ENCODE results near the gene NOTCH1. TPM values are rescaled to one million over a fixed set of nuclear protein-coding genes. Genes with fewer than 3 reads are reported as not detected.
A peak's percentile ranks its signal among the peaks of the same experiment; 100 is the strongest.

NOTCH1 gene
- total RNA-seq, 2 experiments from 2014 or later, result 67.3 to 73.5 TPM

DNA sequence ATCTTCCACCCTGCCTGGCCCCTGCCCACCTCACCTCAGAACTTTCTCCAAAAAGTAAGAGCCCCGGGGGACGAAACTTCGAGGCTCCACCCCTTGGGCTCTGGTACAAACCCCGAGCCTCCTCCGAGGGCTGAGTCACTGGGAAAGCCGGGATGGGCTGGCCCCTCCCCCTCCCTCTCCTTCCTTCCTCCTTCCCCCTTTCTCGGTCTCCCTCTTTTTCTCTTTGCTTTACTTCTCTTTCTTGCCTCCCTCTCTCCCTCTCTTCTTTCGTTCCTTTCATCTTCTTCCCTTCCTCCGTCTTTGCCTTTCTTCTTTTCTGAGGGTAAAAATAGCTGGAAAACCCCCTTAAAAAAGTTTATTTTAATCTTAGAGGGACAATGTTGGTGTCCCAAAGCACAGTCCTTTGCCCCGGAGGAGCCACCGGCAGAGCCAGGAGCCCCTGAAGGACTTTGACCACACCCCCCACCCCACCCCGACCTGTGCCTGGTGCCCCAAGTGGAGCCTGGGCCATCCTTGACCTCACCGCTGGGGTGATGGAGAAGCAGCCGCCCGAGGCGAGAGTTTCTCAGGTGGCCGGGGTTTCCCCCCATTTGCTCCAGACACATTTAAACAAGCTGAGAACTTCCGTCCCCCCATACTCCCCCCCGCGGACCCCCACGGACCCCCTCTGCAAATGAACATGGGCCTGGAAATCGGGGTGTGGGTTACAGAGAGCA is 5.7 kb upstream of the NOTCH1 start:
- no peaks in the 10 kb centered on the region for H3K9me3 Mint-ChIP-seq (ENCODE audit: low read depth)
- H3K36me3 Mint-ChIP-seq, result no peaks in the 10 kb centered on the region
- no peak overlapping the region for H3K27ac Mint-ChIP-seq
- H3K27me3 Mint-ChIP-seq, result peaks cover 13% of the 10 kb centered on the region
- DNase-seq, result no peak
- H3K4me1 Mint-ChIP-seq, result peaks cover 18% of the 10 kb centered on the region
- CTCF ChIA-PET, result interaction anchor here (1.2 to 1.8 kb wide), 2 partner anchors 12 to 63 kb away, joined by 4 to 9 read pairs; no protein-coding TSS in a partner anchor
- ATAC-seq, result no peak
- H3K4me3 Mint-ChIP-seq, result no peak overlapping the region

DNA sequence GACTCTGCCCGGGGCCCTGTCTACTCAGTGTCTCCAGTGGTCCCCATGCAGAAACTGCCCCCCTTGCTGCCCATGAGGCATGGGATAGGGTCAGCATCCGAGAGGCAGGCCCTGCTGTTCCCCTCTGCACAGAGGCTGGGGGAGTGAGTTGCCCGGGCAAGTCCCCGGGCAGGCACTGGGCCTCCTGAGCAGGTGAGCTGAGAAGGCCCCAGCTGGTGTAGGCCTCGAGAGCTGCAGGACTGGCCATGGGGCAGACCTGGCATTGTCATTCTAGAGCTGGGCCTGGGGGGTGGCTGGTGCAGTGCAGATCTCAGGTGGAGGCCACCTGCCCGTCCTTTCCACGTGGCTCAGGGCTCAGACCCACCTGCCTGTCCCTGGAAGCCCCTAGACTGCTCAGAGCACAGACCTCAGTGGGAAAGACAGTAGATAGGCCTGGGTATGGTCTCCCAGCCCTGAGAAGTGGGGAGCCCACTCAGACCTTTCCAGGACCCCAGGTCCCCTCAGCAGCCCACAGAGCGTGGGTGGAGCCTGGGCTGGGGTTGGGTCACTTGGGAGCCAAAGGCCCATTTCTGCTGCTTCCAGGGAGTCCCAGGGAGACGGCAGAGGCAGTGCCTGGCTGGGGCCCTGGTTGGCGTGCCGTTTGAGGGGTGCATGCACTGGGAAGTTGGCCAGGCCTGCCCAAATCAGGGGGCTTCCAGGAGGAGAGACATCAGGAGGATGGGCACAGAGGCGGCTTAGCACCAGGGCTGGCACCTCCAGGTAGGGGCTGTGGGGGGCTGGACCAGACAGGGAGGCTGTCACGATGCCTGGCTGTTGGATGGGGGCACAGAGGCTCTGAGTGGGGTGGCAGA is 4.8 kb upstream of the NOTCH1 start:
- Mint-ChIP-seq H3K4me1 (peaks cover 18% of the 10 kb centered on the region), H3K27ac (no peak overlapping the region), H3K9me3 (ENCODE audit: low read depth) (no peaks in the 10 kb centered on the region), H3K27me3 (peaks cover 10% of the 10 kb centered on the region), H3K36me3 (no peaks in the 10 kb centered on the region), H3K4me3 (no peak overlapping the region)
- ATAC-seq (no peak), DNase-seq (no peak)
- CTCF ChIA-PET, result interaction anchor here (1.8 kb wide), 1 partner anchor 62 kb away, joined by 9 read pairs; no protein-coding TSS in a partner anchor

DNA sequence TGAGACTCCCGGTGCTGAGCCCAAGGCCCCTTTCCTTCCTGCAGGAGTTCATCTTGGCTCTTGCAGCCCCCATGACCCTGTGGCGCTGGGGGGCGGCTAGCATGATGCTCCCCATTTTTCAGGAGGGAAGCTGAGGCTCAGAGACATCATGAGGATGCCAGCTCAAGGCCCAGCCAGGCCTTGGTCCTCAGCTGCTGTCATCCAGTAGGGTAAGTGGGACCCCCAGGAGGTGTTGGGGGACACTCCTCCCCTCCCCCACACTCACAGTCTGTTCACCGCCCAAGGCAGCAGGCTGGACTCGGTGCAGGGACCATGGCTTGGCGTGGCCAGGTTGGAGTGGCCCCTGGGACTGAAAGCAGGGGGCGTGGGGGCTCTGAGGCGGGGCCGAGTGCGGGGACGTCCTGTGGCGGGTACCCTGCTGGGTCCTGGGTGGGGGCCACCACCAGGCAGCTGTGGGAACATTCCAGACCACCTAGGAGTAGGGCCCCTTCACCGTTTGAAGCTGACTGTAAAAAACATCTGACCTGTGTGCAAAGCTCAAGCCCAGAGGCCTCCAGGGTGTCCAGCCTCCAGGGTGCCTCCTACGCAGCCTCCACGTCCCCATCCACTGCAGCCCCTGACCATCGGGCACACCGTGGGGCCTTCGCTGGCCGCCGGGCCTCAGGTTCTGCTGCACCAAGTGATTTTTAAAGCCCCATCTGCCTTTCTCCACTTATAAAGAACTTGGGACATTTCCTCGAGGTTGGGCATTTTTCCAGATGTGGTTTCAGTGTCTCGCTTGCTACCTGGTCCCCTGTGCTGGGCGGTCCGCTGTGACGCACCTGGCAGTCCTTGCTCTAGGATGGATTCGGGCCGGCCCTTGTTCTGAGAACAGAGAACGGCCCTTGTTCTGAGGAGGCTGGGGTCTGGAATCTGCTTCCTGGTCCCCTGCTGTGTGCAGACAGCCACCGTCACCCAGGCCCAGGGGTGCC is 3.4 kb upstream of the NOTCH1 start:
- ATAC-seq, result no peak
- CTCF ChIA-PET, result interaction anchor here (0.8 to 2.0 kb wide), 4 partner anchors 10 to 64 kb away, joined by 3 to 7 read pairs (median 5); no protein-coding TSS in a partner anchor
- DNase-seq, result no peak
- H3K27ac Mint-ChIP-seq, result no peak overlapping the region
- H3K9me3 Mint-ChIP-seq (ENCODE audit: low read depth), result no peaks in the 10 kb centered on the region
- H3K36me3 Mint-ChIP-seq, result no peaks in the 10 kb centered on the region
- no peak overlapping the region for H3K4me3 Mint-ChIP-seq
- peaks cover 10% of the 10 kb centered on the region for H3K27me3 Mint-ChIP-seq
- H3K4me1 Mint-ChIP-seq, result peaks cover 18% of the 10 kb centered on the region

DNA sequence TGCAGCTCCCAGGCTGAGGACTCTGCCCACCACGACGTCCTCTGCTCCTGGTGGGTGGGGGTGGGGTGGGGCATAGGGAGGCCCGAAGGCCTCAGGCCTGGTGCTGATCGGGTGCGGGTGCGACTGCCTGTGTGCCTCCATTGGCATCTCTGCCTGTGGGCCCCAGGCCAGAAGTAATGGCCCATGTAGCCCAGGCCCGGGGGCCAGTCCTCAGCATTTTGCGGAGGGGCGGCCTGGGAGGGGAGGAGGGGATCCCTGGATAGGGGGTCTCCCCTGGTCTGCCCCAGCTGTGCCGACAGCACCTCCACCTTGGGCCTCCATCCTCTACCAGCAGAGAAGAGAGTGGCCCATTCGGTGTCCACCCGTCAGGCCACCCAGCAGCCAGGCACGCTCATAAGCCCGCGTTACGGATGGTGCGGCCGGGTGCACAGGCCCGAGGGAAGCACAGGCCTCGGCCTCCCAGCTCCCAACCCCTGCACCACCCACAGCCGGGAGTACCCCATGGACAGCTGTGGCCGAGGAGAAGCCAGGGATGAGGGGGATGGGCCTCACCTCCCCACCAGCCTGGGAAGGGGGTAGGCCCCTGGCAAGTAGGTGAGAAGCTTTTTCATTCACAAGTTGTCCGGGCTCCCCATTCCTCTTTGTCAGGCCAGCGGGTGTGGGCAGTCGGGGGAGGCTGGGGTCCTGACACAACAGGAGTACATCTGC is 1.8 kb upstream of the NOTCH1 start:
- Mint-ChIP-seq H3K9me3 (ENCODE audit: low read depth) (no peaks in the 10 kb centered on the region), H3K27me3 (peaks cover 10% of the 10 kb centered on the region), H3K27ac (no peak overlapping the region), H3K4me3 (no peak overlapping the region), H3K36me3 (peaks cover 8% of the 10 kb centered on the region), H3K4me1 (peaks cover 34% of the 10 kb centered on the region)
- CTCF ChIA-PET, result interaction anchor here (0.8 to 2.0 kb wide), 4 partner anchors 9 to 62 kb away, joined by 3 to 7 read pairs (median 5); no protein-coding TSS in a partner anchor
- ATAC-seq (no peak), DNase-seq (no peak)

DNA sequence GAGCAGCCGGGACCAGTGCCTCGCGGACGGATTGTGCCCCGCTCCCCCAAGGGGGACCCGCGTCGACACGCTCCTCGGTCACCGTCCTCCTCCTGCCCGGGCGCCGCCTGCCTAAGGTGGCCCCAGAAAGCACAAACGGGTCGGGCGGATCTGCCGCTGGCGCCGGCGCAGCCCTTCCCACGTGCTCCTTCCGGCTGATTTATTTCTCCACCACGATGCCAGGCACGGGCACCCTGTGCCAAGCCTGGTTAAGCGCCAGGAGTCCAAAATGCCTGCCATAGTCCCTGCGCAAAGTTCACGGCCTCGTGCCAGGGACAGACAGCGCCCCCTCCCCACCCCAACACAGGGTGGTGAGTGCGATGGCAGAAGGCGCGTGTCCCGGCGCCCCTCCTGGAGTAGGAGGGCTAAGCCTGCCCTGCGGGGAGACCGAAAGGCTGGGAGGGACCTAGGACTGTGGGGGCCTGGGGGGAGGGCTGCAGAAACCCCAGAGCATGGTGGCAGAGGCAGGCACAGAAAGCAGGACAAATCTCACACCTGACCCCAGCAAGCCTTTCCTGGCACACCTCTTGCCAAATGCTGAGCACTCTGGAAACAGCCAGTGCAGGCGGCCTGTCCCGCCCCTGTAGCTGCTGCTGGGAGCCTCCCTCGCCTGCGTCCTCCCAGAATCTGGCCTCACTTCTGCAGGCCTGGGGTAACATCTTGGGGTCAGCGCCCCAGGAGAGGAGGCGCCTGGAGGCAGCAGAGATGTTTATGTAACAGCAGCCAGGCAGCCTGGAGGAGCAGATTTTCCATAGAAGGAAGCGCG is 1.1 kb upstream of the NOTCH1 start:
- H3K4me1 Mint-ChIP-seq, result peaks cover 34% of the 10 kb centered on the region
- CTCF ChIA-PET, result interaction anchor here (2.0 kb wide), 1 partner anchor 59 kb away, joined by 5 read pairs; no protein-coding TSS in a partner anchor

DNA sequence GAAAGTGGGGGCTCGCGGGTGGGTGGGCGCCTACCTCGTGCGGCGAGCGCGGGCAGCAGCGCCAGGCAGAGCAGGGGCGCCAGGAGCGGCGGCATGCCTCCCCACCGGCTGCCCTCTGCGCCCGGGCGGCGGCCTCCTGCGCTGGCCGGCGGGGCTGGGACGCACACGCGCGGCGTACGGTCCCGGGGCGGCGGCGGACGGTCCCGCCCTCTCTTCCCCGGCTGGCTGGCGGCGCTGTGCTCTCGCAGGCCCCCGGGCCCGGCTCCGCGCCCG is 220 bp downstream of the NOTCH1 start:
- peaks cover 12% of the 10 kb centered on the region for H3K36me3 Mint-ChIP-seq
- peaks cover 36% of the 10 kb centered on the region for H3K4me1 Mint-ChIP-seq
- no peak overlapping the region for H3K27ac Mint-ChIP-seq
- ATAC-seq, result no peak
- DNase-seq, result no peak
- no peak overlapping the region for H3K4me3 Mint-ChIP-seq
- H3K9me3 Mint-ChIP-seq (ENCODE audit: low read depth), result no peaks in the 10 kb centered on the region
- H3K27me3 Mint-ChIP-seq, result no peaks in the 10 kb centered on the region
- CTCF ChIA-PET, result no interaction called here

More for the DNA sequence above, 1.1 kb upstream of the NOTCH1 start:
- H3K27me3 Mint-ChIP-seq, result peaks cover 3% of the 10 kb centered on the region
- H3K27ac Mint-ChIP-seq, result peak overlapping the region; percentile 45
- ATAC-seq (peak; percentile 5), DNase-seq (peak; percentile 67)
- peak overlapping the region; percentile 64 for H3K4me3 Mint-ChIP-seq
- H3K36me3 Mint-ChIP-seq, result peaks cover 11% of the 10 kb centered on the region
- H3K9me3 Mint-ChIP-seq (ENCODE audit: low read depth), result no peaks in the 10 kb centered on the region

DNA sequence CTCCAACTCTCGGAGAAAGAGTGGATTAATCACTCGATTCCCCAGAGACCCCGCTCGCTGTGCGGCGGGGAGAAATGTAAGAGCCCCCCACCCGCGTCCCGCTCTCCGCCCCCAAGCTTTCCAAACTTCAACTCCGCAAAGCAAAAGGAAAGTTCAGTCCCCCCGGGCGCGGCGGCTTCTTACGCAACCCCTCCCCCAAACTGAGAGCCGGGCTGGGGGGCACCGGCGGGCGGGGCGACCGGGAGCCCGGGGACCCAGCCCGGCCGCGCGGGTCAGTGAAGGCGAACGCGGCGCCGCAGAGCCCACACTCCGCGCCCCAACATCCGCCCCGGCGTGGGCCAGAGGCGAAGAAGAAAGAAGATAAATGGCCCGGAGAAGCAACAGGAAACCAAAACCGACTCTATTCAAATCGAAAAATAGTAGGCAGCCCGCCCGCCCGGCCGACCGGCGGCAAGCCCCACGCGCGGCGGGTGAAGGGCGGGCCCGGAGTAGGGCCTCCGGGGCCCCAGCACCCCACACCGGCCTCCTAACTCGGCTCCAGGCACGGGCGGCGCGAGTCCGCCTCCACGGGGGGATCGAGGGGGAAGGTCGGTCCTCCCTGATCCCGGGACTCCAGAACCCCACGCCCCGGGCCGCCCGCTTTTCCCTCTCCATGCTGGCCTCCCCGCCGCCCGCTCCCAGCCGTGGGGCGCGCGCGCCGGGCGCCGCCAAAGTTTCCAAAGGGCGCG is 720 bp downstream of the NOTCH1 start:
- CTCF ChIA-PET, result interaction anchor here (1.5 kb wide), 1 partner anchor 12 kb away, joined by 7 read pairs; no protein-coding TSS in a partner anchor
- ATAC-seq (peak; percentile 38), DNase-seq (peak; percentile 80)
- Mint-ChIP-seq H3K9me3 (ENCODE audit: low read depth) (no peaks in the 10 kb centered on the region), H3K36me3 (peaks cover 12% of the 10 kb centered on the region), H3K27me3 (no peaks in the 10 kb centered on the region), H3K27ac (peak overlapping the region; percentile 77), H3K4me1 (peaks cover 39% of the 10 kb centered on the region), H3K4me3 (peak overlapping the region; percentile 88)

DNA sequence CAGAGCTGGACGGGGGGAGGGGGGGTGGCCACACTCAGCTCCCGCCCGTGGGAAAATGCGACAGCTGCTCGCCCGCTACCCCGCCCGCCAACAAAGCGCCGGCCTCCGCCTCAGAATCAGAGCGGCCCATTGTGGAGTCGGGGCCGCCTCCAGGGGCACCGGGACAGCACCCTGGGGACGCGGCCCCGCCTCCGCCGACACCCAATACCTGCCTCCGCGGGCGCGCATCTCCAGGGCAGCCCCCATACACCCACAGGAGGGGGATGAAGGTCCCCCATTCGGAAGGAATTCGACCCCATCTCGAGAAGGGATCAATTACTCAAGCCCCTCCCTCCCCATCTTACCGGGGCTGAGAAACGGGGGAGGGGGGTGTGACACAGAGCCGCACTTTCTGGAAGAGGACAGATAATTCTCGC is 1.3 kb downstream of the NOTCH1 start:
- Mint-ChIP-seq H3K27me3 (no peaks in the 10 kb centered on the region), H3K4me3 (peak overlapping the region; percentile 88), H3K36me3 (peaks cover 12% of the 10 kb centered on the region), H3K4me1 (peaks cover 44% of the 10 kb centered on the region), H3K9me3 (ENCODE audit: low read depth) (no peaks in the 10 kb centered on the region), H3K27ac (peak overlapping the region; percentile 77)
- ATAC-seq (peak; percentile 7), DNase-seq (peak; percentile 68)
- CTCF ChIA-PET, result interaction anchor here (1.5 kb wide), 1 partner anchor 11 kb away, joined by 7 read pairs; no protein-coding TSS in a partner anchor

DNA sequence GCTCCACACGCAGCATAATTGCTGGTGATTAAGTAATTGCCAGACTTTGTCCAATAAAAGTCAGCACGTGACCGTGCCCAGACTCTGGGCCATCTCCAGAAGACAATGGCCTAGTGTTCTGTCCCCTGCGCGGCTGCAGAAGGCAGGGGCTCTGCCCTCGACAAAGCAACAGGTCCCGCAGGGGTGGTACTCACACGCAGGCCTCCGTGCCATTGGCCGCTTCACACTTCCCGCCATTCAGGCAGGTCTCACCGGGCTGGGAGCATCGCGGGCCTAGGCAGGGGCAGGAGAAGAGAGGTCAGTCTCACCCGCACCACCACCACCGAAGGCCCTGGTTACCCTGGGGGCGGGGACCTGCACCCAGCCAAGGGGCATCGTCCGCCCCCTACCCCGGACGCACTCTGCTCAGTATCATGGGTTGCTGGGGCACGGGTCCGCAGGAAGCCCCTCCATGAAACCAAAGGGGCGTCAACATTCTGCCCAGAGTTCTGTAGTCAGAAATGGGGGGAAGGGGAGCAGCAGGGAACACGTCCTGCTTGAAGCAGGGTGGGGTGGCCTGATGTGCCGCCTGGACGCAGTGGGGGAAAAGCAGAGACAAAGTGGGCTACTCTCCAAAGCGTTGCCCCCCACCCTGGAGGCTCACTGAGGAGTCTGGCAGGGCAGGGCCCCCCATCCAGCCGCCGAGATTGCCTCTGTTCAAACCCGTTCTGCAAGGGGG is 1.9 kb downstream of the NOTCH1 start:
- Mint-ChIP-seq H3K4me1 (peaks cover 50% of the 10 kb centered on the region), H3K27ac (no peak overlapping the region), H3K27me3 (no peaks in the 10 kb centered on the region), H3K36me3 (peaks cover 12% of the 10 kb centered on the region), H3K9me3 (ENCODE audit: low read depth) (no peaks in the 10 kb centered on the region), H3K4me3 (peak overlapping the region; percentile 88)
- ATAC-seq (no peak), DNase-seq (no peak)
- CTCF ChIA-PET, result interaction anchor here (1.5 kb wide), 1 partner anchor 10 kb away, joined by 7 read pairs; no protein-coding TSS in a partner anchor

DNA sequence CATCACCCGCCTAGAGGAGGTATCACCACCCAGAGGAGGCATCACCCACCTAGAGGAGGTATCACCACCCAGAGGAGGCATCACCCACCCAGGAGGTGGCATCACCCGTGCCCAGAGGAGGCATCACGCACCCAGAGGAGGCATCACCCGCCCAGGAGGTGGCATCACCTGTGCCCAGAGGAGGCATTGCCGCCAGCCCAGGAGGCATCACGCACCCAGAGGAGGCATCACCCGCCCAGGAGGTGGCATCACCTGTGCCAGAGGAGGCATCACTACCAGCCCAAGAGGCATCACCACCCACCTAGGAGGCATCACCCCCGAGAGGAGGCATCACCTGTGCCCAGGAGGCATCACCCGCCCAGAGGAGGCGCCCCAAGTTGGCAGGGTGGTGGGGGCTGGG is 2.6 kb downstream of the NOTCH1 start:
- Mint-ChIP-seq H3K4me3 (peak overlapping the region; percentile 88), H3K36me3 (peaks cover 15% of the 10 kb centered on the region), H3K27me3 (no peaks in the 10 kb centered on the region), H3K4me1 (peaks cover 56% of the 10 kb centered on the region), H3K27ac (no peak overlapping the region), H3K9me3 (ENCODE audit: low read depth) (no peaks in the 10 kb centered on the region)
- CTCF ChIA-PET, result no interaction called here
- ATAC-seq (no peak), DNase-seq (no peak)
